Smooth muscle cell (in vitro differentiated cells): Measurements from ENCODE around the gene EIF2A. TPM values are rescaled to one million over a fixed set of nuclear protein-coding genes. Genes with fewer than 3 reads are reported as not detected.

ENCODE experiments used
- DNase-seq: peaks from one replicate; lab custom pipeline; 2025; ENCODE audit not compliant: unreplicated experiment; lab: John Stamatoyannopoulos, UW
- H2AFZ ChIP-seq: fragments of 200-600 bp; sonication (generic); 2 replicates; pipeline ENCODE4 v1.6.0; 2016; ENCODE audit warnings: antibody characterized with exemption, low read depth, mild to moderate bottlenecking
- H3F3A ChIP-seq: fragments of 200-600 bp; sonication (generic); 2 replicates; pipeline ENCODE4 v1.6.0; 2017; ENCODE audit warnings: antibody characterized with exemption, low read depth
- H3K27ac ChIP-seq: fragments of 200-600 bp; sonication (generic); 2 replicates; pipeline ENCODE4 v1.5.1; 2016; ENCODE audit warnings: low read depth, mild to moderate bottlenecking
- H3K27me3 ChIP-seq: fragments of 200-600 bp; sonication (generic); 2 replicates; pipeline ENCODE4 v1.6.1; 2016; ENCODE audit warnings: low read depth, mild to moderate bottlenecking
- H3K36me3 ChIP-seq: fragments of 200-600 bp; sonication (generic); 2 replicates; pipeline ENCODE4 v1.5.1; 2016; ENCODE audit warnings: low read depth
- H3K4me1 ChIP-seq: fragments of 200-600 bp; sonication (generic); 2 replicates; pipeline ENCODE4 v1.5.1; 2016; ENCODE audit warnings: low read depth
- H3K4me2 ChIP-seq: fragments of 200-600 bp; sonication (generic); 2 replicates; pipeline ENCODE4 v1.6.0; 2016; ENCODE audit warnings: mild to moderate bottlenecking
- H3K4me3 ChIP-seq: fragments of 200-600 bp; sonication (generic); 2 replicates; pipeline ENCODE4 v1.5.1; 2016; ENCODE audit warnings: mild to moderate bottlenecking
- H3K79me2 ChIP-seq: fragments of 200-600 bp; sonication (generic); 2 replicates; pipeline ENCODE4 v1.6.0; 2016; ENCODE audit warnings: low read depth, mild to moderate bottlenecking
- H3K9ac ChIP-seq: fragments of 200-600 bp; sonication (generic); 2 replicates; pipeline ENCODE4 v1.6.0; 2016; ENCODE audit warnings: low read depth
- H3K9me3 ChIP-seq: fragments of 200-600 bp; sonication (generic); replicated peaks from 2 replicates; pipeline ENCODE4 v1.5.1; 2016; ENCODE audit warnings: low read depth
- H4K20me1 ChIP-seq: fragments of 200-600 bp; sonication (generic); 2 replicates; pipeline ENCODE4 v1.6.0; 2016; ENCODE audit warnings: low read depth
- CTCF ChIP-seq: fragments of 200-600 bp; sonication (generic); IDR thresholded peaks from 2 replicates; pipeline ENCODE4 v1.5.1; 2017; ENCODE audit warnings: borderline replicate concordance, mild to moderate bottlenecking, antibody characterized with exemption; ENCODE audit not compliant: insufficient read depth, poor library complexity, severe bottlenecking
- WGBS: methylation state at CpG from one replicate; pipeline ENCODE4 v1.1.7; 2016; ENCODE audit warnings: low lambda C conversion rate; 5-methylcytosine and 5-hydroxymethylcytosine counted together
- polyA plus RNA-seq: library from polyadenylated mRNA; unstranded; fragments of >200 nt; fragmentation: Nextera tagmentation; extraction: Ambion mirVana; gene quantifications from 2 replicates; pipeline ENCODE4 v1.2.1, GENCODE V29; 2016
- total RNA-seq: library from RNA; depleted of rRNA; stranded (reverse); fragments of >200 nt; gene quantifications from 2 replicates; pipeline ENCODE4 v1.2.3, GENCODE V29; 2014

Gene EIF2A
- total and polyA plus RNA-seq, 2 experiments from 2014 or later: 34.0 to 166 TPM

- TF ChIP-seq CTCF: no peak
- Histone ChIP-seq H3K4me2 (no peak overlapping the region), H3K4me1 (no peaks in the 10 kb centered on the region), H3K27ac (no peak overlapping the region), H3K4me3 (no peak overlapping the region), H3K27me3 (no peaks in the 10 kb centered on the region), H3F3A (no peaks in the 10 kb centered on the region), H3K9me3 (no peaks in the 10 kb centered on the region), H3K36me3 (peaks cover 39% of the 10 kb centered on the region), H3K79me2 (peaks cover 20% of the 10 kb centered on the region), H3K9ac (no peak overlapping the region), H4K20me1 (peaks cover 12% of the 10 kb centered on the region), H2AFZ (no peak overlapping the region)
- WGBS: 96% methylated on average over 1 of the region's 1 CpG
- no peak for DNase-seq
Observed at GRCh38 chr3:150567328-150567727, 20.7 kb downstream of the EIF2A start.

GRCh38 chr3:150577855-150578254 is 31.3 kb downstream of the EIF2A start:
- no peak for TF ChIP-seq CTCF
- DNase-seq: no peak
- no peak overlapping the region for H3K9ac ChIP-seq
- H3F3A ChIP-seq: no peaks in the 10 kb centered on the region
- H3K79me2 ChIP-seq: peaks cover 17% of the 10 kb centered on the region
- H3K4me1 ChIP-seq: no peaks in the 10 kb centered on the region
- 100% methylated on average over 1 of the region's 1 CpG for WGBS
- H3K27me3 ChIP-seq: no peaks in the 10 kb centered on the region
- no peak overlapping the region for H2AFZ ChIP-seq
- no peaks in the 10 kb centered on the region for H3K9me3 ChIP-seq
- H3K4me3 ChIP-seq: no peak overlapping the region
- peaks cover 18% of the 10 kb centered on the region for H3K36me3 ChIP-seq
- no peak overlapping the region for H3K27ac ChIP-seq
- peaks cover 15% of the 10 kb centered on the region for H4K20me1 ChIP-seq
- H3K4me2 ChIP-seq: no peak overlapping the region

GRCh38 chr3:150581174-150581573 is 34.6 kb downstream of the EIF2A start:
- no peak overlapping the region for H3K27ac ChIP-seq
- no peak overlapping the region for H3K9ac ChIP-seq
- TF ChIP-seq CTCF: no peak
- H3K27me3 ChIP-seq: no peaks in the 10 kb centered on the region
- no peaks in the 10 kb centered on the region for H3F3A ChIP-seq
- DNase-seq: no peak
- H3K9me3 ChIP-seq: no peaks in the 10 kb centered on the region
- no peak overlapping the region for H2AFZ ChIP-seq
- peaks cover 28% of the 10 kb centered on the region for H3K36me3 ChIP-seq
- H3K4me3 ChIP-seq: no peak overlapping the region
- peaks cover 11% of the 10 kb centered on the region for H4K20me1 ChIP-seq
- peaks cover 21% of the 10 kb centered on the region for H3K79me2 ChIP-seq
- H3K4me1 ChIP-seq: no peaks in the 10 kb centered on the region
- H3K4me2 ChIP-seq: no peak overlapping the region

- DNase-seq: no peak
Observed at GRCh38 chr3:150582620-150583019, 36.0 kb downstream of the EIF2A start.

More at GRCh38 chr3:150582620-150583019, 36.0 kb downstream of the EIF2A start:
- TF ChIP-seq CTCF: no peak
- Histone ChIP-seq H2AFZ (no peak overlapping the region), H4K20me1 (peaks cover 8% of the 10 kb centered on the region), H3K79me2 (peaks cover 21% of the 10 kb centered on the region), H3K27ac (no peak overlapping the region), H3K4me3 (no peak overlapping the region), H3K4me1 (no peaks in the 10 kb centered on the region), H3K9ac (no peak overlapping the region), H3K27me3 (no peaks in the 10 kb centered on the region), H3K4me2 (no peak overlapping the region), H3K9me3 (no peaks in the 10 kb centered on the region), H3F3A (no peaks in the 10 kb centered on the region), H3K36me3 (peaks cover 28% of the 10 kb centered on the region)
- 91% methylated on average over 2 of the region's 2 CpGs for WGBS
